Activated CD4-positive, CD25-positive, alpha-beta regulatory T cell treated with anti-CD3 and anti-CD28 coated beads, Interleukin-2, amount 50 U/mL, for 24 hours (primary cell): ENCODE measurements around the gene CES4A.
A peak's percentile ranks its signal among the peaks of the same experiment; 100 is the strongest.
"Not testable (repeated sequence)": the region's sequence is repeated elsewhere in the genome, so short reads cannot be mapped to it uniquely, and the experiment has no call there.

Experiments
- ATAC-seq, 2 donors: fragments of 150-1000 bp; cut with Tn5 transposase; one replicate each; pipeline ENCODE4 v1.10.0; 2021; ENCODE audit warnings: mild to moderate bottlenecking in 1 of 2, moderate library complexity in 1 of 2

CES4A gene

DNA sequence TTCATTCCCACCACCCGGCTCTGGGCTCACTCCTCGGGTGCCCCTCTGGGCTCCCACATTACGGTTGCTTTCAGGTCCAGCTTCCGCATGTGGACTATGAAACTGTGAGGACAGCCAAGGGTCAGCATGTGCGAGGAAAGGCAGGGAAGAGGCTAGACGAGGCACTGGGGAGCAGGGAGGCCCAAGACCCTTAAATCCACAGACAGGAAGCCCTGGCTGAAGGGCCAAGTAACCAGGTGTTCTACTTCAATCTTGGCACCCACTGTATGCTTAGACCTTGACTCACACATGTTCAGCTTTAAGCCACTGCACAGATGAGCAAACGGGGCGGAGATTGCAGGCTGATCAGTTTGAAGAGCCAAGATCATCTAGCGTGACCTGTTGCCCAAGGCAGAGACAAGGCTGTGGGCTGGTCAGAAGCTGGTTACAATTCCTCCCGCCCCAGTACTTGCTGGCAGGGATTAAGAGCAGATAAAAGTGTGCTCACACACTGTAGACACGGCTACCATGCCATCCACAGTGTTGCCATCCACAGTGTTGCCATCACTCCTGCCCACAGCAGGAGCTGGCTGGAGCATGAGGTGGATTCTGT is at the start of gene CES4A:
TSS of gene CES4A (plus strand) at position 393 of the 592 bp plus-strand sequence. CDS start at position 577, 184 bp downstream.
- no peak for ATAC-seq

DNA sequence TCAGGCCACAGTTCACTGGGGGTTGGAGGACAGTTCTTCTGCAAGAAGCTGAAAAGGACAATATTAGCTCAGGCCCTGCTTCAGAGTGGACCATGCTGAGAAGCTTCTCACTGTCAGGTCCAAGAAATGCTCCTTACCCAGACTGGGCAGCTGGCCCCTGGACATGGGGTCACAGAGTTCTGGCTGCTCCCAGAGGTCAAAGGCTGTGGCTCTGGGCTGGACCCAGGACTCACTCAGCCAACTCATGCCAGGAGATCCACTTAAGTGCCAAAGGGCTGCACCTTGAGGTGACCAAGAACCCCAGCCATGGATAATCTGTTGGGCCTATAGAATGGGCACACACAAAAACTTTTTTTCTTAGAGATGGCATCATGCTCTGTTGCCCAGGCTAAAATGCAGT is 49.0 kb upstream of the CES4A start:
- ATAC-seq: no peak

DNA sequence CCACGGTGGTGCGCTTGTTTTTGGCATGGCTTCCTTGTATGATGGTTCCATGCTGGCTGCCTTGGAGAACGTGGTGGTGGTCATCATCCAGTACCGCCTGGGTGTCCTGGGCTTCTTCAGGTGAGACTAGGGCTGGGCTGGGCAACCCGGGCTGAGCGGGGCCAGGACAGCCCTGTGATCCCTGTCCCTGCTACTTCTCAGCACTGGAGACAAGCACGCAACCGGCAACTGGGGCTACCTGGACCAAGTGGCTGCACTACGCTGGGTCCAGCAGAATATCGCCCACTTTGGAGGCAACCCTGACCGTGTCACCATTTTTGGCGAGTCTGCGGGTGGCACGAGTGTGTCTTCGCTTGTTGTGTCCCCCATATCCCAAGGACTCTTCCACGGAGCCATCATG is 48.2 kb upstream of the CES4A start:
- no peak for ATAC-seq

DNA sequence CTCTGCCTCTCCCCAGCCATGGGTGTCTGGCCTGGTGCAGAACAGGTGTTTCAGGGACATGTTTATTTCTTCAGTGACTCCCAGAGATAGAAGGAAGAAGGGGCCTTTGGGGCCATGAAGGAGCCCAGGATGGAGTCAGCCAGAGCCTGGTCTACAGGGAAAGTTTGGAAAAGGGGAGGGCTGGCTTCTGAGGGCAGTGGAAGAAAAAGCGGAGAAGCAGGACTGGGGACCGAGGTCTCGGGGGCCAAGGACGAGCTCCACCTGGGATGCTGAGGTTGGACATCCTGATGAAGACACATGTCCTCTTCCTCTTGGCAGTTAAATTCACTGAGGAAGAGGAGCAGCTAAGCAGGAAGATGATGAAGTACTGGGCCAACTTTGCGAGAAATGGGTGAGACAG is 45.4 kb upstream of the CES4A start:
- no peak for ATAC-seq

DNA sequence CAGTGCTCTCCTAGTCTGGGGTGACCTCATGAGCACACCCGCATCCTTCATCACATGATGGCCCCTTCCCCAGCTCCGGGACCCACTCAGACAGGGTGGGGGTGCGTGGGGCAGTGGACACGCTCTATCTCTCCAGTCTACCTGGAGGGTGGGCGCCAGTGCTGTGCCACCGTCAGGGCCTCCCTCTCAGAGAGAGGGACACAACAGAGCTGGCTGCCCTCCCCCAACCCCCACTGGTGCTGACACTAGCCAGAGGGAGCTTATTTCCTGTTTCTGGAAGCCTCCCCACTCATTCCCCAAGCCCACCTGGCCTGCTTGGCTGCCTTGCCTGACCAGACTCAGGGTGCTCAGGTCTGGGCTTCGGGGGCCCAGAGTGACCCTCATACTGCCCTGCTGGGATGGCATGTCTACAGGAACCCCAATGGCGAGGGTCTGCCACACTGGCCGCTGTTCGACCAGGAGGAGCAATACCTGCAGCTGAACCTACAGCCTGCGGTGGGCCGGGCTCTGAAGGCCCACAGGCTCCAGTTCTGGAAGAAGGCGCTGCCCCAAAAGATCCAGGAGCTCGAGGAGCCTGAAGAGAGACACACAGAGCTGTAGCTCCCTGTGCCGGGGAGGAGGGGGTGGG is 44.8 kb upstream of the CES4A start:
- no peak for ATAC-seq

DNA sequence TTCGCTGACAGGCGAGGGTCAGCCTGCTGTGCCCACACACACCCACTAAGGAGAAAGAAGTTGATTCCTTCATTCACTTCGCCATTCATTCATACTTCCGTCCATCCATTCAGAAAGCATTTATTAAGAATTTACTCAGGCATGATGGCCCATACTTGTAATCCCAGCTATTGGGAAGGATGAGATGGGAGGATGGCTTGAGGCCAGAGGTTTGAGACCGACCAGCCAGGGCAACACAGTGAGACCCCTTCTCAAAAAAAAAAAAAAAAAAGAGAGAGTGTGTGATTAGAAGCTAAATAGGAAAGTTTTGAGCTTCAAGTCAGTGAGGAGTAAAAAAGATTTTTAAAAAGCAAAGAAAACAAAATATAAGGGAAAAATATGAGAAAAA is 44.3 kb upstream of the CES4A start:
- ATAC-seq: no peak

DNA sequence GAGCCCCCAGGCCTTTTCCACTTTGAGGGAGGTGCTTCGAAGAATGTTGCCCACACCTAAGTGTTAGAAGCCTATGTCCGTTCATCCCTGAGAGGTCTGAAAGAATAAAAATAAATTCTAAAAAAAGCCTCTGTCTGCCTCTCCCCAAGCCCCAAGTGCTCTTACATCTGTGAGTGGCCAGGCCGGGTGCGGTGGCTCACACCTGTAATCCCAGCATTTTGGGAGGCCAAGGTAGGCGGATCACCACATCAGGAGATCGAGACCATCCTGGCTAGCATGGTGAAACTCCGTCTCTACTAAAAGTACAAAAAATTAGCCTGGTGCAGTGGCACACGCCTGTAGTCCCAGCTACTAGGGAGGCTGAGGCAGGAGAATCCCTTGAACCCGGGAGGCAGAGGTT is 43.4 kb upstream of the CES4A start:
- ATAC-seq: not testable (repeated sequence)

DNA sequence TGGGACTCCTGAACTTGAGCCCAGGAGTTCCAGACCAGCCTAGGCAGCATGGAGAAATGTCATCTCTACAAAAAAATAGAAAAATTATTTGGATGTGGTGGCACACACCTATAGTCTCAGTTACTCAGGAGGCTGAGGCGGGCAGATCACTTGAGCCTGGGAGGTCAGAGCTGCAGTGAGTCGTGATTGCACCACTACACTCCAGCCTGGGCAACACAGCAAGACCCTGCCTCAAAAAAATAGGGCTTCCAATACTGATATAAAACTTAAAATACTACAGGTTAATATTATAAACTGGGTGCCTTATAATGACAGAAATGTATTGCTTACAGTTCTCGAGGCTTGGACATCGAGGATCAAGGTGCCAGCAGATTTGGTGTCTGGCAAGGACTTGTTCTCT is 42.5 kb upstream of the CES4A start:
- ATAC-seq: no peak

DNA sequence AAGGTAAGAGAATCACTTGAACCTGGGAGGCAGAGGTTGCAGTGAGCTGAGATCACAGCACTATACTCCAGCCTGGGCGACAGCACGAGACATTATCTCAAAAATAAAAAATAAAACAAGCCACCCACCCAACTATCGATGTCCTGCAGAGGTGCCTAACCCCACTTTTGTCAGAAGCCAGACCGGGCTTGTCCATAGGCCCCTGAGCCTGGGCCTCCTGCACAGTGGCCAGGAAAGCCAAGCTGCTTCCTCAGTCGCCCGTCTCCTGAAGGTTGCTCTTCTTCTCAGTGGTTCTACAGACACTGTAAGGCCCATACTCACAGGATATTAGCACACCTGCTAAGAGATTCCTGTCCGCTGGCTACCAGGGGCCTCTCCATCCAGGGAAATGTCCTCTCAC is 41.8 kb upstream of the CES4A start:
- ATAC-seq: no peak

DNA sequence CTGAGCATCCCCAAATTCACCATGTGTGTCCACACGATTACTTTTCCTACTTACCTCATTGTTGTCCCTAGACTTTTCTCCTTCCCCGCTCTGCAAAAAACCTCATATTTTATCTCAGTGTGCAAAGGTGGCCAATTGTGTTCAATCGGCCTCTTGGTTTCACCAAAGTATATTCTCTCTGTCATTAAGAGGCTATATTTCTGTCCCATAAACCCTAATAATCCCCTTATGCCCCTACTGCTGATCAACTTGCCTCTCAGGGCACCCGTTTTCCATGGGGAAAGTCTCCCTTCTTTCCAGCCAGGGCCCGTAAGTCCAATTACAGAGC is 41.5 kb upstream of the CES4A start:
- ATAC-seq: no peak

DNA sequence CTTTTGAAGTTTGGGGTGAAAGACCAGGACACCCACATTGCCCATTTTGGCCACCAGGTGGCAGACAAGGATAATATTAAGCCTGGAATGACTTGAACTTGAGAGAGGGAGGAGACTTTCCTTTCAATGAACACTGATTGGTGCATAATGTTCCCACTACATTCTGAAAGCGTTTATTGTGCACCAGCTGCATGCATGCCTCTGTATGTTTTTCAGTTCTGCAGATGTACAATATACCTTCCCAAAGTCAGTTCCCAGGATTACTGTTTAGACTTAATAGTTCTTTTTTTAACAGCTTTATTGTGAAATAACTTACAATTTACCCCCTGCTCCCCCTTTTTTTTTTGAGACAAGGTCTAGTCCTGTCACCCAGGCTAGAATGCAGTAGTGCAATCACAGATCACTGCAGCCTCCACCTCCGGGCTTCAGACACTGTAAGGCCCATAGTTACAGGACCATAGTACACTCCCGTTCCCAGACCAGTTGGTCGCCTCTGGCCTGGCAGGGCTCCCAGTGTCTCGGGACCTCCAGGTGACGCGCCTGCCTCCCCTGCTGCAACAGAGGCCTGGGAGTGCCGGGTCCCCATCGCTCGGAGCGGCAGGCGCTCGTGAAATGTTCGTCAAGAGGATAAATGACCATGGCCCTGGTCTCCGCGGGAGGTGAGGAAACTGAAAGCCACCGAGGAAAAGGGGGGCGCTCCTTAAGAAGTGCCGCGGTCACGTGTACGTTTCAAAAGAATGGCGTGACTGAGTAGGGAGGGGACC is 40.9 kb upstream of the CES4A start:
- ATAC-seq: peak; percentile 76 to 85

DNA sequence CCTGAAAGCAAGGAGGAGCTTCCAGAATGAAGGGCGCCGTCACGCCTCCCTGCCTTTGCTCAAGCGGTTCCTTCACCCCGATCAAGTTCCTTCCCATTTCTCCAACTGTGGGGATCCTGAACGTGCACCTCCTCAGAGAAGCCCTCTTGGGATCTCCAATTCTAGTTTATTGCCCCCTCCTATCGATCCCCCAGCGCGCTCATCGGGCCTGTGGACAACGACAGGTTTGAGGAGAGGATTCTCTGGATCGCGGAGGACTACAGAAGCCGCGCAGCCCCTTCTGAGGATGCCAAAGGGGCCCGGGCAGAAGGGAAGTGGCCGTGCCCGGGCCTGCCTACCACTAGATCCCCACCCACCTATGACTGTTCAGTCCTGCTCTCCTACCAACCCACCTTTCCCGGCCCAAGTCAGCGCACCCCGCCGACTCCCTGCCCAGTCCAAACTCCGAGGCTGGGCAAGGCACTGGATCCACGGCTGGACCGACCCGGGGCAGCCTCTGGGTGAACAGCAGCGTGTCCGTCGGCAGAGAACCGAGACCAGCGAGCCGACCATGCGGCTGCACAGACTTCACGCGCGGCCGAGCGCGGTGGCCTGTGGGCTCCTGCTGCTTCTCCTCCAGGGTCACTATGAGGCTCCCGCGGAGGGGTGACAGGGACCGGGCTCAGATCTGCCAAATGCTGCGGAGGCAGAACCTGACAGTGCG is 40.1 kb upstream of the CES4A start:
- peak; percentile 7 to 22 for ATAC-seq

DNA sequence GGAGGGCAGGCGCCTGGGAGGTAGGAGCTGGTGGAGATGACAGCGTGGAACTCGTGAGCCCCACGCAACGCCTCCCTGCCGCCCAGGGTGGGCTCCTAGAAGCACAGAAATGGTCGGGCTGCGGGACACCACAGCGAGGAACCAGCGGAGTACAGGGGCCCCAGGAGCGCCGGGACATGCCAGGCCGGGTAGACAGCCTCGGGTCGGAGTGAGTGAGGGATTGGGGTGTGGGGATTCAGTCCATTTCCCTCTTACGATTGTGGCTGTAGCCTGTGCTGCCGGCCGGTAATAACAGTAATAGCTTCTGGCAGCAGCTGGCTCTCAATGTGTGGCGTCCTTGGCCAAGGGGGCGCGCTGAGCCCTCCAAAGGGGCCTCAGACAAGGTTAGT is 39.6 kb upstream of the CES4A start:
- ATAC-seq: no peak

DNA sequence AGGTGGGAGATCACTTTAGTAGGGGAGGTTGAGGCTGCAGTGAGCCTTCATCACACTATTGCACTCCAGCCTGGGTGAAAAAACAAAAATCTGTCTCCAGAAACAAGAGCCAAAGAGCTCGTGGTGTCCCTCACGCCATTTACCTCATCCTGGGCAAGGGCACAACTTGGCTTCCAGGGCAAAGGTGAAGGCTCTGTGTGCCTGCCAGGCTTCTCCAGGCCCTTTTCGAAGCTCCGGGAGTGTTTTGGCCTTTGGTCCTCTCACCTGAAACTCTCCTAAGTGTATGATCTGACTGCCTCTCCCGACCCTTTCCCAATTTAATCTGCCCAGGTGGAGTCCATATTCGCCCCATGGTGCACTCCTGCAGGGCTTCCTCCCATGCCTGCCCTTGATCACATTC is 38.9 kb upstream of the CES4A start:
- no peak for ATAC-seq

DNA sequence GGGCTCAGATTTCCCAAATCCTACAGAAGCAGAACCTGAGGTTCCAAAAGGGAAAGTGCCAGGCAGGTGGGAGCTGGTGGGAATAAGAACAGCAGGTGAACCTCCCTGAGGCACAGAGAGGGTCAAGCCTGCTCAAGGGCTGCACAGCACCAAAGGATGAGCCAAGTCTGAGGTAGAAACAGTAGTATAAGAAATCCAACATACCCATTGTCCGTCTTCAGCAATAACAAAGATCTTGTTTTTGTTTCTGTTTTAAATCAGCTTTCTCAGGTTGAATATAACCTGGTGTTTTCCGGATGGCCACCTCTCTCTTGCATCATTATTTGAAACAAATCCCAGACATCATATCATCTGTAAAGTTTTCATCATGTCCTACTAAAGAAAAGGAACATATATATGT is 38.0 kb upstream of the CES4A start:
- ATAC-seq: no peak

DNA sequence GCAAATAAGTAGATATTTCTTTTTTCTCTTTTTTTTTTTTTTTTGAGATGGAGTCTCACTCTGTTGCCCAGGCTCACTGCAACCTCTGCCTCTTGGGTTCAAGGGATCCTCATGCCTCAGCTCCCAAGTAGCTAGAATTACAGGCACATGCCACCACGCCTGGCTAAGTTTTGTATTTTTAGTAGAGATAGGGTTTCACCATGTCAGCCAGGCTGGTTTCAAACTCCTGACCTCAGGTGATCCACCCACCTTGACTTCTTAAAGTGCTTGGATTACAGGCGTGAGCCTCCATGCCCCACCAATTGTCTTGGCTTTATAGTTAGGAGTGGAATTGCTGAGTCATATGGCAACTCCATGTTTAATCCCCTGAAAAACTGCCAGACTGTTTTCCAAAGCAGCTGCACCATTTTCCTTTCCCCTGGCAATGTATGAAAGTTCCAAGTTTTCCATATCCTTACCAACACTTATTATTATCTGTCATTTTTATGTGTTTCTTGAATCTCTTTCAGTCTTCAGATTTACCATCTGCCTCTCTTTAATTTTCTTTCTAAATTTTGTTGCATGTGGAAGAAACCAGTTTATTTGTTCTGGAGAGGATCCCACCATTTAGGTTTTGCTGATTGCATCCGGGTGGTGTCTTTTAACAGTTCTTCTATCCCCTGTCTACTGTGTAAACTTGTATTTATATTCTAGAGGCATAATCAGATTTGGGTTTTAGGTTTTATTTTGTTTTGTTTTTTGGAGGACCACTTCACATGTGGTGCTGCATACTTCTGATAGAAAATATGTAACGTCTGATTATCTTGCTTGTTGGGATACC is 37.2 kb upstream of the CES4A start:
- ATAC-seq: no peak

DNA sequence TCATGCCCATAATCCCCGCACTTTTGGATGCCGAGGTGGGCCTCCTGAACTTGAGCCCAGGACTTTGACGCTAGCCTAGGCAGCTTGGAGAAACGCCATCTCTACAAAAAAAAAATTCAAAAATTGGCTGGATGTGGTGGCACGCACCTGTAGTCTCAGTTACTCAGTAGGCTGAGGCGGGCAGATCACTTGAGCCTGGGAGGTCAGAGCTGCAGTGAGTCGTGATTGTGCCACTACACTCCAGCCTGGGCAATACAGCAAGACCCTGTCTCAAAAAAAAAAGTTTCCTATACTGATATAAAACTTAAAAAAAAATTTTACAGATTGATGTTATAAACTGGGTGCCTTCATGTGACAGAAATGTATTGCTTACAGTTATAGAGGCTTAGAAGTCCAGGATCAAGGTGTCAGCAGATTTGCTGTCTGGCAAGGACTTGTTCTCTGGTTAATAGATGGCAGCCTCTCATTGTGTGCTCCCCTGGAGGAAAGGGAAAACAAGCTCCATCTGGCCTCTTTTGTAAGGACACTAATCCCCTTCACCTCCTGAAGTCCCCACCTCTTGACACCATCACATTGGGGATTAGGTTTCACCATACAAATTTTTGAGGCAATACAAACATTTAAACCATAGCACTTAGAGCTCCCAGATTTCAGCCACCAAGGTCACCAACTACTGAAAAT is 35.8 kb upstream of the CES4A start:
- no peak for ATAC-seq

DNA sequence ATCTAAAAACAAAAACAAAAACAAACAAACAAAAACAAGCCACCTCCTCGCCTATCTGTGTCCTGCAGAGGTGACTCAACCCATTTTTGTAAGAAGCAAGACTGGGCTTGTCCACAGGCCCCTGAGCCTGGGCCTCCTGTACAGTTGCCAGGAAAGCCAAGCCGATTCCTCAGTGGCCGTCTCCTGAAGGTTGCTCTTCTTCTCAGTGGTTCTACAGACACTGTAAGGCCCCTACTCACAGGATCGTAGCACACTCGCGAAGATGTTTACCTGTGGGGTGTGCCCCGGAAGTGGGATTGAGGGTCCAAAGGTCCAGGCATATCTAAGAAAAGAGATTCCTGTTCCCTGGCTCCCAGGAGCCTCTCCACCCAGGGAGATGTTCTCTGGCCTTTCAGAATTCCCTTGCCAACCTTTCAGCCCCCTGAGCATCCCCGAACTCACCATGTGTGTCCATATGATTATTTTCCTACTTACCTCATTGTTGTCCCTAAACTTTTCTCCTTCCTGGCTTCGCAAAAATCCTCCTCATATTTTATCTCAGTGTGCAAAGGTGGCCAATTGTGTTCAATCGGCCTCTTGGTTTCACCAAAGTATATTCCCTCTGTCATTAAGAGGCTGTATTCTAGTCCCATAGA is 34.8 kb upstream of the CES4A start:
- no peak for ATAC-seq

DNA sequence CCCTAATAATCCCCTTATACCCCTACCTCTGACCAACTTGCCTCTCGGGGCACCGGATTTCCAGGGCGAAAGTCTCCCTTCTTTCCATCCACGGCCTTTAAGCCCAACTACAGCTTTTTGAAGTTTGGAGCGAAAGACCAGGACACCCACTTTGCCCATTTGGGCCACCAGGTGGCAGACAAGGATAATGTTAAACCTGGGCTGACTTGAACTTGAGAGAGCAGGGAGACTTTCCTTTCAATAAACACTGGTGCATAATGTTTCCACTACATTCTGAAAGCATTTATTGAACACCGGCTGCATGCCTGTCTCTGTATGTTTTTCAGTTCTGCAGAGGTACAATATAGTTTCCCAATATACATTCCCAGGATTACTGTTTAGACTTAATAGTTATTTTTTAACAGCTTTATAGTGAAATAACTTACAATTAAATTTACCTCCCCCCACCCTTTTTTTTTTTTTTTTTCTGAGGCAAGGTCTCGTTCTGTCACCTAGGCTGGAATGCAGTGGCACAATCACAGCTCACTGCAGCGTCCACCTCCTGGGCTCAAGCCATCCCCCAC is 34.2 kb upstream of the CES4A start:
- peak; percentile 53 to 84 for ATAC-seq

DNA sequence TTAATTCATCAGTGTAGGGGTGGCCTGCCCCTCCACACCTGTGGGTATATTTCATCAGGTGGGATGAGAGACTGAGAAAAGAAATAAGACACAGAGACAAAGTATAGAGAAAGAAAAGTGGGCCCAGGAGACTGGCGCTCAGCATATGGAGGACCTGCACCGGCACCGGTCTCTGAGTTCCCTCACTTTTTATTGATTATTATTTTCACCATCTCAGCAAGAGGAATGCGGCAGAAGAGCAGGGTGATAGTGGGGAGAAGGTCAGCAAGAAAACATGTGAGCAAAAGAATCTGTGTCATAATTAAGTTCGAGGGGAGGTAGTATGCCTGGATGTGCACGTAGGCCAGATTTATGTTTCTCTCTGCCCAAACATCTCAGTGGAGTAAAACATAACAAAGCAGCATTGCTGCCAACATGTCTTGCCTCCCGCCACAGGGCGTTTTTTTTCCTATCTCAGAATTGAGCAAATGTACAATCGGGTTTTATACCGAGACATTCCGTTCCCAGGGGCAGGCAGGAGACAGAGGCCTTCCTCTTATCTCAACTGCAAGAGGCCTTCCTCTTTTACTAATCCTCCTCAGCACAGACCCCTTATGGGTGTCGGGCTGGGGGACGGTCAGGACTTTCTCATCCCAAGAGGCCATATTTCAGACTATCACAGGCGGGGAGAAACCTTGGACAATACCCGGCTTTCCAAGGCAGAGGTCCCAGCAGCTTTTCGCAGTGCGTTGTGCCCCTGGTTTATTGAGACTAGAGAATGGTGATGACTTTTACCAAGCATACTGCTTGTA is 32.8 kb upstream of the CES4A start:
- ATAC-seq: not testable (repeated sequence)

DNA sequence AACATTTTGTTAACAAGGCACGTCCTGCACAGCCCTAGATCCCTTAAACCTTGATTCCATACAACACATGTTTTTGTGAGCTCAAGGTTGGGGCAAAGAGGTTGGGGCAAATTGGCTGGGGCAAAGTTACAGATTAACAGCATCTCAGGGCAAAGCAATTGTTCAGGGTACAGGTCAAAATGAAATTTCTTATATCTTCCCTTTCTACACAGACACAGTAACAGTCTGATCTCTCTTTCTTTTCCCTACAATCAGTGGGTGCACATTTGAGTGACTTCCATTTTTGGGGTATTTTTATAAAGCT is 32.3 kb upstream of the CES4A start:
- ATAC-seq: not testable (repeated sequence)
